OCI-LY1 (cell line): ENCODE results near the gene CHAF1A.
A peak's percentile ranks its signal among the peaks of the same experiment; 100 is the strongest.

Experiments used
- H2AFZ ChIP-seq: fragments of 200-600 bp; sonication (generic), shearing (Covaris generic); 2 replicates; pipeline ENCODE4 v1.6.0; 2014; ENCODE audit warnings: antibody characterized with exemption, mild to moderate bottlenecking, low read length
- H3F3A ChIP-seq: fragments of 200-600 bp; sonication (generic), shearing (Covaris generic); 2 replicates; pipeline ENCODE4 v1.6.0; 2014; ENCODE audit warnings: mild to moderate bottlenecking, antibody characterized with exemption, low read length, moderate library complexity; ENCODE audit not compliant: insufficient read depth
- H3K27ac ChIP-seq: fragments of 200-600 bp; sonication (generic); 2 replicates; pipeline ENCODE4 v1.5.1; 2014; ENCODE audit warnings: low read length, mixed run types, mild to moderate bottlenecking, low read depth; ENCODE audit not compliant: poor library complexity, severe bottlenecking
- H3K27me3 ChIP-seq: fragments of 200-600 bp; sonication (generic); 2 replicates; pipeline ENCODE4 v1.6.0; 2014; ENCODE audit warnings: antibody characterized with exemption, mild to moderate bottlenecking, low read length, moderate library complexity; ENCODE audit not compliant: insufficient read depth
- H3K36me3 ChIP-seq: fragments of 200-600 bp; sonication (generic); 2 replicates; pipeline ENCODE4 v1.6.1; 2014; ENCODE audit warnings: mild to moderate bottlenecking, antibody characterized with exemption, low read length, moderate library complexity, mixed read lengths; ENCODE audit not compliant: insufficient read depth
- H3K4me1 ChIP-seq: fragments of 200-600 bp; sonication (generic); 2 replicates; pipeline ENCODE4 v1.5.1; 2014; ENCODE audit warnings: mild to moderate bottlenecking, low read length, moderate library complexity; ENCODE audit not compliant: insufficient read depth, severe bottlenecking
- H3K4me2 ChIP-seq: fragments of 200-600 bp; sonication (generic), shearing (Covaris generic); 2 replicates; pipeline ENCODE4 v1.6.1; 2014; ENCODE audit warnings: low read length
- H3K4me3 ChIP-seq: fragments of 200-600 bp; sonication (generic); 2 replicates; pipeline ENCODE4 v1.5.1; 2014; ENCODE audit warnings: low read length, low read depth, mild to moderate bottlenecking, mixed read lengths; ENCODE audit not compliant: poor library complexity, severe bottlenecking
- H3K79me2 ChIP-seq: fragments of 200-600 bp; shearing (Covaris generic); 2 replicates; pipeline ENCODE4 v1.6.1; 2016; ENCODE audit warnings: mixed run types, low read length, mixed read lengths; ENCODE audit not compliant: insufficient read depth
- H3K9ac ChIP-seq: fragments of 200-600 bp; sonication (generic), shearing (Covaris generic); 2 replicates; pipeline ENCODE4 v1.6.1; 2014; ENCODE audit warnings: mild to moderate bottlenecking, low read length, mixed read lengths
- H3K9me2 ChIP-seq: fragments of 200-600 bp; sonication (generic), shearing (Covaris generic); 2 replicates; pipeline ENCODE4 v1.6.1; 2014; ENCODE audit warnings: low read depth, mild to moderate bottlenecking, low read length, mixed read lengths
- H3K9me3 ChIP-seq: fragments of 200-600 bp; shearing (Covaris generic); 2 replicates; pipeline ENCODE4 v1.6.1; 2014; ENCODE audit warnings: low read length, mixed read lengths
- H4K20me1 ChIP-seq: fragments of 200-600 bp; sonication (generic), shearing (Covaris generic); 2 replicates; pipeline ENCODE4 v1.6.0; 2016; ENCODE audit warnings: mild to moderate bottlenecking, low read length; ENCODE audit not compliant: insufficient read depth
- CTCF ChIP-seq: fragments of 200-600 bp; sonication (generic), shearing (Covaris generic); IDR thresholded peaks from 2 replicates; pipeline ENCODE4 v1.5.1; 2017; ENCODE audit warnings: mild to moderate bottlenecking, antibody characterized with exemption, low read length, moderate library complexity, mixed read lengths
- EZH2 ChIP-seq: fragments of 200-600 bp; sonication (generic), shearing (Covaris generic); IDR thresholded peaks from 2 replicates; pipeline ENCODE4 v1.8.0; 2017; ENCODE audit warnings: borderline replicate concordance, mixed run types, mild to moderate bottlenecking, antibody characterized with exemption, low read length, moderate library complexity, mixed read lengths

CHAF1A gene

DNA sequence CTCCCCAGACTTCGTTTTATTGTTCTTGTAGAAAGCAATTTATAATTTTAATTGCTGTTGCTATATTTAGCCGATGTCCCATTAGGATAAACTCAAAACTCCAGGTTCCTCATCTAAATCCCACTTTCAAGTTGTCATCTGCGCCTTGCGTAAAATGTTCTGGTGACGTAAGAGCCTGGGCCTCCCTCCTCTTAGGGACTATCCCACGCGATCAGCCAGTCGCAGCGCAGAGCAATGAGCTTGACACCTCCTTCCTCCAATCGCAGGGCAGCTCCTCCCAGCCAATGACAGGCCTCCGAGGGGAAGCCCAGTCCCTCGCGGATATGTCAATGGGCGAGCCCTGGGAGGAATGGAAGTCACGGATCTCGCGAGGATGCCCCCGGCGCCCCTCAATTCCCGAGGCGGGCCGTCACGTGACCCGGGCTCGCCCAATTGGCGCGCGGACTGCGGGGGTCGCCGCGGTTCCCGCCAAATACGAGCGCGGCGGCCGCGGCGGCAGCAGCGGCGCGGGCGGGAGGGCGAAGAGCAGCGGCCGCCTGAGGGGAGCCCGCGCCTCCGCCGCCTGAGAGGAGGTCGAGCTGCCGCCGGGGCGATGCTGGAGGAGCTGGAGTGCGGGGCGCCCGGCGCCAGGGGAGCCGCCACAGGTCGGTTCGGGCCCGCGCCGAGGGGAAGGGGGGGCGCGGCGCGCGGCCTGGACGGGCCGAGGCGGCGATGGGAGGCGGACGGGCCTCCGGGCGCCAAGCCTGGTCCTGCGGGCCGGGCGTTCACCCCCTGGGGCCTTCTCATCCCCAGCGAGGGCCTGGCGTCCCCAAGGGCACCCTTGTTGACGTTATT is at the start of gene CHAF1A:
Gene CHAF1A (plus strand): TSS at position 470 of the 834 bp plus-strand sequence. CDS start 123 bp downstream, at position 593.
- Histone ChIP-seq H3K9me2 (no peaks in the 10 kb centered on the region), H3K9me3 (no peaks in the 10 kb centered on the region), H3K9ac (peak within 1 kb of the TSS; percentile 100), H3K27ac (peak within 1 kb of the TSS; percentile 85), H3K4me1 (peaks cover 50% of the 10 kb centered on the region), H3K4me3 (peak within 1 kb of the TSS; percentile 100), H3F3A (no peaks in the 10 kb centered on the region), H3K79me2 (peaks cover 63% of the 10 kb centered on the region), H3K4me2 (peak within 1 kb of the TSS; percentile 100), H2AFZ (peak within 1 kb of the TSS; percentile 73; the same call in 1 of the 2 replicates), H3K27me3 (no peaks in the 10 kb centered on the region), H3K36me3 (peaks cover 44% of the 10 kb centered on the region), H4K20me1 (no peaks in the 10 kb centered on the region)
- no peak for TF ChIP-seq EZH2
- no peak for TF ChIP-seq CTCF

DNA sequence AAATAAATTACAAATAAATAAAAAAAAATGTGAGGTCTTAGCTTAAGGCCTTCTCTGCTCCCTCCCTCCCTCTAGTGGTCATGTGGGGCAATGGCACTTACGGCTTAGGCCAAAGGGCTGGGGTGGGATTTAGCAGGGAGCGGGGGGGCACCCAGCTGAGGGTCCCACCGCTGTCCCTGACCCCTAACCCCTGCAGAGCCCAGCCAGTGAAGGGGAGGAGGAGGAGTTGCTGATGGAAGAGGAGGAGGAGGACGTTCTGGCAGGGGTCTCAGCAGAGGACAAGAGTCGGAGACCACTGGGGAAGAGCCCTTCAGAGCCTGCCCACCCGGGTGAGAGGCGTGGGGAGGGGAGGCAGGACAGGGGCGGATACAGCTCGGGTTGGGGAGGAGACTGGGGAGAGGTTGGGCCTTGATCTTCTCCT is 49.7 kb upstream of the CHAF1A start:
- Histone ChIP-seq H3K4me1 (no peaks in the 10 kb centered on the region), H3K9me3 (no peaks in the 10 kb centered on the region), H3K27ac (no peak overlapping the region), H4K20me1 (no peaks in the 10 kb centered on the region), H3K9me2 (no peaks in the 10 kb centered on the region), H3K27me3 (no peaks in the 10 kb centered on the region), H2AFZ (no peak overlapping the region), H3K9ac (no peak overlapping the region), H3K79me2 (no peaks in the 10 kb centered on the region), H3K4me3 (no peak overlapping the region), H3K36me3 (peaks cover 3% of the 10 kb centered on the region), H3F3A (no peaks in the 10 kb centered on the region), H3K4me2 (no peak overlapping the region)
- TF ChIP-seq CTCF, result peak; percentile 70
- no peak for TF ChIP-seq EZH2

DNA sequence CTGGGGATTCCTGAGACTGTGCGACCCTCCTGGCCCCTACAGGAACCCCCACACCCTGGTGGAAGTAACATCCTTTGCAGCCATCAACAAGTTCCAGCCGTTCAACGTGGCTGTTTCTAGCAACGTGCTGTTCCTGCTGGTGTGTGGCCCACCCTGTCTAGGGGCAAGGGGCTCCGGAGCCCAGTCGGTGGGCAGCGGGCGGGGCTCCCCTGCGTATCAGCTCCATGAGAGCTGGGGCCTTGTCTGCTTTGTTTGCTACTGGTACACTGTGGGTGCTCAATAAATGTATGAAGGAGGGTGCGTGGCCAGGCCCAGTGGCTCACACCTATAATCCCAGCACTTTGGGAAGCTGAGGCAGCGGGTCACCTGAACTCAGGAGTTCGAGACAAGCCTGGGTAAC is 48.2 kb upstream of the CHAF1A start:
- Histone ChIP-seq H3K4me1 (no peaks in the 10 kb centered on the region), H2AFZ (no peak overlapping the region), H3K79me2 (no peaks in the 10 kb centered on the region), H3K9me2 (no peaks in the 10 kb centered on the region), H3K4me2 (no peak overlapping the region), H3F3A (no peaks in the 10 kb centered on the region), H3K36me3 (peaks cover 9% of the 10 kb centered on the region), H3K27me3 (no peaks in the 10 kb centered on the region), H3K9me3 (no peaks in the 10 kb centered on the region), H4K20me1 (no peaks in the 10 kb centered on the region), H3K9ac (no peak overlapping the region), H3K4me3 (no peak overlapping the region), H3K27ac (no peak overlapping the region)
- TF ChIP-seq EZH2 (no peak), CTCF (no peak)
